ENCODE measurements around the gene SPTSSB.
A peak's percentile ranks its signal among the peaks of the same experiment; 100 is the strongest.

SPTSSB gene

GRCh38 chr3:161390200-161390599 lies 18.9 kb upstream of the SPTSSB start:
- no peak for DNase-seq

DNA sequence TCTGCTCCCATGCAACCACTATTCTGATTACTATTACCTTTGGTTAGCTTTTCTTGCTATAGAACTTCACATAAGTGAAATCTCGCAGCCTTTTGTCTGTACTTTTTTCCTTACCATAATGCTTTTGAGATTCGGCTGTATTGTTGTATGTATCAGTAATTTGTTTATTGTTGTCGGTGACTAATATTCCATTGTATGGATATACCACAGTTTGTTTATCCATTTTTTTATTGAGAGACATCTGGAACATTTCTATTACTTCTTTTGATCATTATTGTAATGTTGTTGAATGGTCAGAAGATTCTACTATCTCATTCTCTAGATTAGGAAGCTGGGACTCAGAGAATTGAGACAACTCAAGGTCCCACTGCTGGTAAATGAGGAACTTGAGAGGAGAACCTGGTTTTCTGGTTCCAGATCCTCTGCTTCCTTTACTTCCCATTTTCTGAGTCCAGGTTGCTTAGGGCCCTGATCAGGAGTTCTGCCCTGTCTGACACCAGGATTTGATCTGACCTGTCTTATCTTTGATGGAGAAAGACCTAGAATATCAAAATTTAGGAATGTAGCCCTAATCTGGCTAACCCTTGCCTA lies 18.2 kb upstream of the SPTSSB start:
- no peak for DNase-seq

- no peak for DNase-seq
These were observed 17.5 kb upstream of the SPTSSB start for GRCh38 chr3:161388855-161389254.

GRCh38 chr3:161386991-161387770 lies 15.9 kb upstream of the SPTSSB start:
- DNase-seq = no peak

GRCh38 chr3:161372321-161373260 lies 1.3 kb upstream of the SPTSSB start:
- DNase-seq = peak; percentile 5

DNA sequence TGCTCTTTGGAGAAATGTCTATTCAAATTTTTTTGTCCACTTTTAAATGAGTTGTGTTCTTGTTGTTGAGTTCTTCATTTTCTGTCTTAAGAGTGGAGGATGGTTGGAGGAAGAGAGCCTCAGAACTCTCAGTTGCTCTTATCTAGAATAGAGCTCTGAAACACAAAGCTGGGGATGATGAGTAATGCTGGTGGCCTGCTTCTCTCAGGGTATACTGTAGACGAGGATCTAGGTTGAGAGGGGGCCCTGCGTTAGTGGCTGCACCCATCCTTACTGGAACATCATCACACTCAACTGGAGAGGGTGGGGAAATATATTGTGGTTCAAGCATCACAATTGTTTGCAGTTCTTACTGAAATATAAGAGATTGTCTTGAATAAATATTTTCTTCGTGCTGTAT lies 1.8 kb downstream of the SPTSSB start:
- no peak for DNase-seq

DNA sequence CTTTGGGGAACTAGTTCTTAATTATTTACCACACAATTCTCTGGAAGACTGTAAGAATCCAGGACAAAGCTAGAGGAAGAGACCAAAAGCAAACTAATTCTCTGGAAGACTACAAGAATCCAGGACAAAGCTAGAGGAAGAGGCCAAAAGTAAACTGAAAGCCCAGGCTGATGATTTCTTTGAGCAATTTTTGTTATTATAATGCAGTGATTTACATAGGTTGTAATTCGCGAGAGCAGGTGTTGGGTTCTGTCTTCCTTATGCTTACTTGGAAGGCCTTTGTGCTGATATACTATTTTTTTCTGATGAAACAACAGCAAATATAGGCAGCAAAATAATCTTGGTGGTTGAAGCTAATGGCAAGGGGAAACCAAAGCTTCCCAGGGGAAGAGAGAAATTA lies 5.2 kb downstream of the SPTSSB start:
- DNase-seq = no peak

DNA sequence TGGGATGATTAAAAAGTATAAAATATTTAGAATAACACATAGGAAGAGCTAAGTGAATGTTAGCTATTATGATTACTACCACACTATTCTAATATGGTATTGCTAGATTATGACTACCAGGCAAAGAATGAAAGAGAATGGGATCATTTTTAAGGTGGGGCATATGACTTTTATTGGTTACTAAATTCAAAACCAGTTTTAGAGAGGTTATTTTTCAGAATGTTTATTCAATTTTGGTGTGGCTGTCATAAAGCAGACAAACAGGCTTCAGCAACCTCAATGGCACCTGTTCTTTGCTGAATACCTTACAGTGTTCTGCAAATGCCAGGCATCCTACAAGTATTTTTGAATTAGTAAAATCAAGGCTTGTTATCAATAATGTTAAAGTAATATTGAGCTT lies 12.8 kb downstream of the SPTSSB start:
- no peak for DNase-seq

- no peak for DNase-seq
These were observed 15.0 kb downstream of the SPTSSB start for GRCh38 chr3:161356287-161356686.

- no peak for DNase-seq
These were observed 15.8 kb downstream of the SPTSSB start for GRCh38 chr3:161355508-161355907.

DNA sequence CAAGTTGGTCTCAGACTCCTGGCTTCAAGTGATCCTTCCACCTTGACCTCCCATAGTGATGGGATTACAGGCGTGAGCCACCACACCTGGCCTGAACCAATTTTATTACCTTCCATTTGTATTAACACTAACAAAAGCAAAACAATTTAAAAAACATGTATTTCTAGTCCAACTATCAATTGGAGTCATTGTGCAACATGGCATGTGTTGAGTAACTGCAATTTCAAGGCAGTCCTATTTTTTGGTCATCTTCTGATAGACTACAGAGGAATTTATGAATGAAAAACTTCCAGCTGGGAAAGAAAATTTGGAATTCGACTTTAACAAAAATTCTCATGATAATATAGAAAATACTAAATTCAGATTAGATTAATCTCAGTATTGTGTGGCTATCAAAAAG lies 16.8 kb downstream of the SPTSSB start:
- no peak for DNase-seq

DNA sequence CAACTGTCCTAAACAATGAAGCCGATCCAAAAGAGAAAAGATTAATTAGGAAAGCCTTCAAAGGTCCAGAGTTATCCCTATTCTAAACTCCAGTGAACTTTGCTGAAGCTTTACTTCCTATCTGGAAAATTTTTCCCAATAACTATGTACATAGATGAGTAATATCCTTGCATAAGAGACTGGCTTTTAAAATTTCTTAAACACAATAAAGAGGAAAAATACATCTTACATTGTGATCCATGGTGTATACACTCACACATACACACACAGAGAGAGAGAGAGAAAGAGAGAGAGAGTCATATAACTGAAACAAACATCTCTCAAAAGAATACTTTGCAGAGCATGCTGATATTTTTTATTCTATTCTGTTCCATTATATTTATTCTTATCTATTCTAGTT lies 20.0 kb downstream of the SPTSSB start:
- DNase-seq = no peak

- DNase-seq = no peak
These were observed 20.4 kb downstream of the SPTSSB start for GRCh38 chr3:161350916-161351315.

- DNase-seq = peak; percentile 59
These were observed 21.6 kb downstream of the SPTSSB start for GRCh38 chr3:161349529-161350312.

DNA sequence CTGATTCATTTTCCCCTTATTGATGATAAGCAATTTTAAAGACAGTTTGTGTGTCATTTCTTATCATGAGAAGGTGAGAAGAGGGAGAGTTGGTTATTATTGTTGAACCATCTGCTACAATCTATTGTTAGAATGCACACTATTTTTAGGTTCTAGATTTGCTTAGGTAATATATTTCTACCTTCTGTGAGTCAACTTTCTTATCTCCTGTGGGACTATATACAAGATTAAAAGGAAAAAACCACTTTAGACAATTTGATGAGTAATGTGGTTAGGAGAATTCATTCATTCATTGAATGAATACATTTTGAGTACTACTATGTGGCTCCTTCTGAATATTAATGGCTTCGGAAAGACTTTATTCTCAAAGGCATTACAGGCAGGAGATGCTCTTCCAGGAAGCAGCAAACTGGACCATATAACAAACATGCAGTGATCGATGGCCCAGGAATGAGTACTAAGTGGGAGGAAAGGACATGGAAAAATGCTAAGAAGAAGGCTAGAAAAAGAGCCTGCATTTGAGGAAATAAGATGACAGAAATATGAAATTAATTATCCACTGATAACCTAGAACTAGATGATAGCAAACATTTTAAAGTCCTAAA lies 22.4 kb downstream of the SPTSSB start:
- DNase-seq = no peak

DNA sequence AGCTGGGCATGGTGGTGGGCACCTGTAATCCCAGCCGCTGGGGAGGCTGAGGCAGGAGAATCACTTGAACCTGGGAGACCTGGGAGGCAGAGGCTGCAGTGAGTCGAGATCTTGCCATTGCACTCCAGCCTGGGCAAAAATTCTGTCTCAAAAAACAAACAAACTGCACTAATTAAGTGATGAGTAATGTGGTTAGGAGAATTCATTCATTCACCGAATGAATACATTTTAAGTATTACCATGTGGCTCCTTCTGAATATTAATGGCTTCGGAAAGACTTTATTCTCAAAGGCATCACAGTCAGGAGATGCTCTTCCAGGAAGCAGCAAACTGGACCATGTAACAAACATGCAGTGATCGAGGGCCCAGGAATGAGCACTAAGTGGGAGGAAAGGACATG lies 23.6 kb downstream of the SPTSSB start:
- DNase-seq = no peak

DNA sequence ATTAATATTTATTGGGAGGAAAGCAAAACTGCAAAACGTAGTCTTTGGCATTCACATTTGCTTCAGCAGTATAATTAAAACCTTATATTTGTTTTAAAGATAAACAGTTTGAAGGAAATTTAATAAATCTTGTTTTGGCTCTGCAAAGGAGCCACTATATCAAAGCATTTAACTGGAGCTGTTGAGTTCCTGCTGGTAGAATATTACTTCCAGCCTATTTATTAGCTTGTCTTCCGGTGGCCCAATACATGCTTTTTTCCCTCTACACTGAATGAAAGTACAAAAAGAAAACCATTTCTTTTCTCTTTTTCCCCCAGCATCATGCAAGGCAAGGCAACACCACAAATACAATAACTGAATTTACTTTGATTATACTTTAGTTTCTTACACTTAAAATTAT lies 26.3 kb downstream of the SPTSSB start:
- DNase-seq = no peak

DNA sequence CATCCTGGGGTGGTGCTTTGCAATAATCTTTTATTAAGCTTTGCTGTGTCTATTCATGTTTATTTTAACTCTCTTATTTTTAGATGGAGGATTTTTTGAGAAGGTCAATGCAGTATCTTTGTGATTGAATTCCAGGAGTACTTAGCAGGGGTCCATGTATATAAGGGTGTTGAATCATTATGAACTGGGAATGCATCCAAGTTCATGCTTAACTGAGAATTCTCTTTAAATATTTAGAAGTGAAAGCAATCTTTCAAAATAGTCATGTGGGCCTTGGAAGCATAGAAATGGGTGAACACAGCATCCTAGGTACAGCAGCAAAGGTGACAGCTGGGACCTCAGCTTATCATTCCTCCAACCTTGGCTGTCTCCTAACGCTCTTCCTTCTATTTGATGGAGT lies 27.3 kb downstream of the SPTSSB start:
- DNase-seq = no peak

DNA sequence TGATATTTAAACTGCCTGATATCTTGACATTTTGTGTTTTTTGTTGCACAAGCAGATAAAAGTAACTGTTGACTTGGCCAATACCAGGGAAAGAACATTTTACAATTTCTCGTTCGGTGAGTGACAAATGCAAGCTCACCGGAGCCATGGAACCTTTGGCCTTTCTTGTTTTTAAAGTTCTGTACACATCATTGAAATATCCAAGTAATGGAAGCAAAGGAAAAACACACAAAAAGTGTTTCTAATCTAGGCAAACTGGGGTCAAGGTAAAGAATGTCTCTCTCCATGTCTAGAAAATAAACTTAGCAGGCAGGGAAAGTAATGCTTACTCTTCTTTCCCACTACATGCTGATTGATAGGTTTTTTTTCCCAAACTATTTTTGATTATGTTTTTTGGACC lies 27.8 kb downstream of the SPTSSB start:
- no peak for DNase-seq

GRCh38 chr3:161342629-161343028 lies 28.7 kb downstream of the SPTSSB start:
- no peak for DNase-seq

DNA sequence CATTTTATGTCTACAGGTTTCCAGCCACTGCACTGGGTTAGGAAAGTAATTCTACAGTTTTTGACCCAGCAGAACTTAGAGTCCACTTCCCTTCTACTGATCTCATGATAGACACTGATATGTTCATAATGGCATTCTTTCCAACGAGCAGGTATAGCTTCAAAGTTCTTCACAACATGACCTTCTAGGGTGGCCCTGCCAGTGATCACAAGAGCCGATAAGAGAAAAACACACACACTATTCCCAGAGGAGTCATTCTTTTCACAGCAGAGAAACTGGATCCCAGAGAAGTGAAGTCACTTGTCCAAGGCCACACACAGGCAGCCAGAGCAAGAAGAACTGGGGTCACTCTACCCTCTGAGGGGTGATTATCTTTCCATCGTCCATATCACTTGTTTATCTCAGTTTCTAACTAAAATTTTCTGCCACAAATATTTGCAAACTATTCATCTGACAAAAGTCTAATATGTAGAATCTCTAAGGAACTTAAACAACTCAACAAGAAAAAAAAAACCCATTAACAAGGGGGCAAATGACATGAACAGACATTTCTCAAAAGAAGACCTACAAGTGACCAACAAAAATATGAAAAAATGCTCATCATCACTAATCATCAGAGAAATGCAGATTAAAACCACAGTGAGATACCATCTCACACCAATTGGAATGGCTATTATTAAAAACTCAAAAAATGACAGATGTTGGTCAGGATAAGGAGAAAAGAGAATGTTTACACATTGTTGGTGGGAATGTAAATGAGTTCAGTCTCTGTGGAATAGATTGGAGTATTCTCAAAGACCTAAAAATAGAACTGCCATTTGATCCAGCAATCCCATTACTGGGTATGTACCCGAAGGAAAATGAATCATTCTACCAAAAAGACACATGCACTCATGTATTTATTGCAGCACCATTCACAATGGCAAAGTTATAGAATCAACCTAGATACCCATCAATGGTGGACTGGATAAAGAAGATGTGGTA lies 31.5 kb downstream of the SPTSSB start:
- no peak for DNase-seq

All from activated CD4-positive, alpha-beta T cell treated with anti-CD3 and anti-CD28 coated beads, Interleukin-2, Interleukin-6, amounts not matched to agents 100 ng/mL and 50 ng/mL, durations not matched to agents 16 hours and 8 hours (primary cell).